ENCODE measurements around the gene MICAL3.
"Not testable (repeated sequence)": the region's sequence is repeated elsewhere in the genome, so short reads cannot be mapped to it uniquely, and the experiment has no call there.

GRCh38 chr22:18071307-18071967 is 47.1 kb upstream of the MICAL3 start:
- TF ChIP-seq, protein P1, sequence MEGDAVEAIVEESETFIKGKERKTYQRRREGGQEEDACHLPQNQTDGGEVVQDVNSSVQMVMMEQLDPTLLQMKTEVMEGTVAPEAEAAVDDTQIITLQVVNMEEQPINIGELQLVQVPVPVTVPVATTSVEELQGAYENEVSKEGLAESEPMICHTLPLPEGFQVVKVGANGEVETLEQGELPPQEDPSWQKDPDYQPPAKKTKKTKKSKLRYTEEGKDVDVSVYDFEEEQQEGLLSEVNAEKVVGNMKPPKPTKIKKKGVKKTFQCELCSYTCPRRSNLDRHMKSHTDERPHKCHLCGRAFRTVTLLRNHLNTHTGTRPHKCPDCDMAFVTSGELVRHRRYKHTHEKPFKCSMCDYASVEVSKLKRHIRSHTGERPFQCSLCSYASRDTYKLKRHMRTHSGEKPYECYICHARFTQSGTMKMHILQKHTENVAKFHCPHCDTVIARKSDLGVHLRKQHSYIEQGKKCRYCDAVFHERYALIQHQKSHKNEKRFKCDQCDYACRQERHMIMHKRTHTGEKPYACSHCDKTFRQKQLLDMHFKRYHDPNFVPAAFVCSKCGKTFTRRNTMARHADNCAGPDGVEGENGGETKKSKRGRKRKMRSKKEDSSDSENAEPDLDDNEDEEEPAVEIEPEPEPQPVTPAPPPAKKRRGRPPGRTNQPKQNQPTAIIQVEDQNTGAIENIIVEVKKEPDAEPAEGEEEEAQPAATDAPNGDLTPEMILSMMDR (IDR thresholded peaks at IDR 0.05; ENCODE audit: low read length), result not testable (repeated sequence)
- not testable (repeated sequence) for TF ChIP-seq EZH2 (IDR thresholded peaks at IDR 0.05; ENCODE audit: borderline replicate concordance, low read length)
